Liver (tissue), 9 donors: Measurements from ENCODE around the gene ARHGAP9. TPM values are rescaled to one million over a fixed set of nuclear protein-coding genes. Genes with fewer than 3 reads are reported as not detected.

Experiments used
- DNase-seq: peaks from one replicate; pipeline ENCODE4 v3.0.0-alpha.2; 2017; ENCODE audit warnings: low spot score
- H3K27ac ChIP-seq, 2 donors: one replicate each; pipeline ENCODE4 v1.7.0; 2013; ENCODE audit warnings: inconsistent platforms in 2 of 2, low read length in 2 of 2, control low read depth in 1 of 2, low read depth in 1 of 2, mild to moderate bottlenecking in 1 of 2
- H3K27me3 ChIP-seq, 4 donors: one replicate each; pipeline versions ENCODE4 v1.6.1 to v1.7.0; 2013; ENCODE audit warnings: low read length in 3 of 4, inconsistent platforms in 1 of 4, mild to moderate bottlenecking in 1 of 4, moderate library complexity in 1 of 4; ENCODE audit not compliant: control insufficient read depth in 4 of 4, insufficient read depth in 4 of 4
- H3K36me3 ChIP-seq, 4 donors: one replicate each; pipeline versions ENCODE4 v1.6.1 to v1.7.0; 2013; ENCODE audit warnings: low read length in 3 of 4, mild to moderate bottlenecking in 3 of 4, low read depth in 1 of 4, moderate library complexity in 1 of 4; ENCODE audit not compliant: control insufficient read depth in 4 of 4, insufficient read depth in 3 of 4
- H3K4me1 ChIP-seq, 4 donors: one replicate each; pipeline versions ENCODE4 v1.6.1 to v1.7.0; 2013; ENCODE audit warnings: low read length in 3 of 4, mild to moderate bottlenecking in 3 of 4, moderate library complexity in 1 of 4; ENCODE audit not compliant: control insufficient read depth in 4 of 4, insufficient read depth in 4 of 4
- H3K4me3 ChIP-seq, 3 donors: one replicate each; pipeline versions ENCODE4 v1.6.1 to v1.7.0; 2013; ENCODE audit warnings: low read length in 3 of 3, control low read depth in 1 of 3, low read depth in 1 of 3, mild to moderate bottlenecking in 1 of 3
- H3K9ac ChIP-seq, 2 donors: one replicate each; pipeline ENCODE4 v1.7.0; 2013; ENCODE audit warnings: low read length in 2 of 2, mild to moderate bottlenecking in 2 of 2, moderate library complexity in 2 of 2, control low read depth in 1 of 2, low read depth in 1 of 2
- H3K9me3 ChIP-seq, 4 donors: one replicate each; pipeline versions ENCODE4 v1.6.1 to v1.7.0; 2013; ENCODE audit warnings: low read length in 3 of 4; ENCODE audit not compliant: control insufficient read depth in 4 of 4
- ATF3 ChIP-seq: IDR thresholded peaks from 2 replicates; pipeline ENCODE4 v1.6.1; 2016; ENCODE audit warnings: antibody characterized with exemption
- CTCF ChIP-seq: fragments of 150-350 bp; IDR thresholded peaks from 2 replicates; pipeline ENCODE4 v1.5.1; 2017; ENCODE audit warnings: improper control_type of control experiment, low read depth, low read length; ENCODE audit not compliant: missing input control
- EGR1 ChIP-seq, 2 donors: IDR thresholded peaks; 2 replicates each; pipeline ENCODE4 v1.6.1; 2016 to 2018; ENCODE audit warnings: antibody characterized with exemption in 2 of 2, low read depth in 2 of 2
- FOXA1 ChIP-seq: IDR thresholded peaks from 2 replicates; pipeline ENCODE4 v1.6.1; 2016; ENCODE audit warnings: antibody characterized with exemption
- FOXA2 ChIP-seq: IDR thresholded peaks from 2 replicates; pipeline ENCODE4 v1.6.1; 2016; ENCODE audit warnings: antibody characterized with exemption
- GABPA ChIP-seq, 2 donors: IDR thresholded peaks in 1 of 2; conservative IDR thresholded peaks in 1 of 2; 2 replicates each; pipeline ENCODE4 v1.6.1; 2016; ENCODE audit warnings: antibody characterized with exemption in 2 of 2, mild to moderate bottlenecking in 1 of 2, moderate library complexity in 1 of 2
- HNF4A ChIP-seq, 2 donors: conservative IDR thresholded peaks; 2 replicates each; pipeline ENCODE4 v1.6.1; 2016; ENCODE audit warnings: antibody characterized with exemption in 2 of 2, mild to moderate bottlenecking in 2 of 2
- HNF4G ChIP-seq: IDR thresholded peaks from 2 replicates; pipeline ENCODE4 v1.6.1; 2016; ENCODE audit warnings: antibody characterized with exemption
- JUND ChIP-seq, 2 donors: IDR thresholded peaks; 2 replicates each; pipeline ENCODE4 v1.6.1; 2016; ENCODE audit warnings: antibody characterized with exemption in 2 of 2
- MAX ChIP-seq: IDR thresholded peaks from 2 replicates; pipeline ENCODE4 v1.6.1; 2016; ENCODE audit warnings: antibody characterized with exemption
- NR2F2 ChIP-seq: IDR thresholded peaks from 2 replicates; pipeline ENCODE4 v1.6.1; 2016; ENCODE audit warnings: antibody characterized with exemption
- RAD21 ChIP-seq, 2 donors: IDR thresholded peaks; 2 replicates each; pipeline ENCODE4 v1.6.1; 2016; ENCODE audit warnings: antibody characterized with exemption in 2 of 2, mild to moderate bottlenecking in 2 of 2
- REST ChIP-seq: IDR thresholded peaks from 2 replicates; pipeline ENCODE4 v1.6.1; 2016; ENCODE audit warnings: antibody characterized with exemption, mild to moderate bottlenecking
- RXRA ChIP-seq, 2 donors: IDR thresholded peaks; 2 replicates each; pipeline ENCODE4 v1.6.1; 2017 to 2018; ENCODE audit warnings: antibody characterized with exemption in 2 of 2, mild to moderate bottlenecking in 1 of 2
- SP1 ChIP-seq: IDR thresholded peaks from 2 replicates; pipeline ENCODE4 v1.6.1; 2018; ENCODE audit warnings: antibody characterized with exemption, mild to moderate bottlenecking
- TAF1 ChIP-seq: conservative IDR thresholded peaks from 2 replicates; pipeline ENCODE4 v1.6.1; 2016; ENCODE audit warnings: antibody characterized with exemption, mild to moderate bottlenecking
- YY1 ChIP-seq: IDR thresholded peaks from 2 replicates; pipeline ENCODE4 v1.6.1; 2016; ENCODE audit warnings: antibody characterized with exemption, mild to moderate bottlenecking
- ZBTB33 ChIP-seq: IDR thresholded peaks from 2 replicates; pipeline ENCODE4 v1.6.1; 2016; ENCODE audit warnings: antibody characterized with exemption
- WGBS: extraction: QIAGEN DNeasy Blood & Tissue Kit; methylation state at CpG from one replicate; pipeline ENCODE4 v1.1.7; 2013; 5-methylcytosine and 5-hydroxymethylcytosine counted together
- polyA plus RNA-seq, 2 donors: library from polyadenylated mRNA; stranded (reverse) in 1 of 2; unstranded in 1 of 2; fragments of 200-250 nt in 1 of 2; fragments of >200 nt in 1 of 2; fragmentation: Nextera tagmentation in 1 of 2; extraction: Ambion mirVana in 1 of 2; gene quantifications; one replicate each; pipeline versions ENCODE4 v1.2.1 to v1.2.3, GENCODE V29; 2013 to 2015
- total RNA-seq, 2 donors: library from RNA; depleted of rRNA; stranded (reverse); fragments of >200 nt; gene quantifications; one replicate each; pipeline ENCODE4 v1.2.3, GENCODE V29; 2014
- donor health status: healthy.
- donor health status: healthy.
- donor health status: healthy.
- donor health status: healthy.
- donor health status: healthy.

The ARHGAP9 gene
- total and polyA plus RNA-seq, 4 donors = 3.0 to 12.0 (median 7.1) TPM

- no peak overlapping the region for H3K27ac ChIP-seq
- H3K9me3 ChIP-seq = no peaks in the 10 kb centered on the region
- WGBS = 84% methylated on average over 10 of the region's 10 CpGs
- peaks cover 0 to 3% (median 1%) of the 10 kb centered on the region in 4 donors for H3K4me1 ChIP-seq
- no peak for TF ChIP-seq ATF3
- TF ChIP-seq GABPA (IDR thresholded peaks at IDR 0.05 in 1 of 2, conservative IDR thresholded peaks at IDR 0.05 in 1 of 2) = no peak
- TF ChIP-seq FOXA2 = no peak
- TF ChIP-seq HNF4A (conservative IDR thresholded peaks at IDR 0.05) = no peak
- TF ChIP-seq FOXA1 = no peak
- TF ChIP-seq CTCF = no peak
- no peak for TF ChIP-seq MAX
- no peak for TF ChIP-seq EGR1 (IDR thresholded peaks at IDR 0.05; ENCODE audit: low read depth in 2 of 2)
- no peak for TF ChIP-seq RXRA (IDR thresholded peaks at IDR 0.05)
- no peak for TF ChIP-seq HNF4G
- no peak for TF ChIP-seq YY1
- TF ChIP-seq RAD21 (IDR thresholded peaks at IDR 0.05) = no peak
- no peak for TF ChIP-seq ZBTB33
- no peak for TF ChIP-seq JUND (IDR thresholded peaks at IDR 0.05)
- TF ChIP-seq SP1 = no peak
- TF ChIP-seq NR2F2 = no peak
- TF ChIP-seq TAF1 = no peak
- no peak for TF ChIP-seq REST
- no peak for DNase-seq
- H3K4me3 ChIP-seq = no peak overlapping the region
- peaks cover 0 to 3% (median 0%) of the 10 kb centered on the region in 4 donors for H3K27me3 ChIP-seq
- H3K36me3 ChIP-seq = peaks cover 0 to 2% (median 0%) of the 10 kb centered on the region in 4 donors
- no peak overlapping the region for H3K9ac ChIP-seq
Observed at GRCh38 chr12:57469296-57470164, 10.1 kb downstream of the ARHGAP9 start.
